Lower leg skin (tissue), 4 donors: ENCODE measurements around the gene MAMDC2. TPM values are rescaled to one million over a fixed set of nuclear protein-coding genes. Genes with fewer than 3 reads are reported as not detected.

ENCODE experiments used
- DNase-seq, 2 donors: peaks; one replicate each; pipeline ENCODE4 v3.0.0-alpha.2; 2019; ENCODE audit warnings: low spot score in 2 of 2
- H3K4me3 ChIP-seq: fragments of 200-600 bp; sonication (generic); 2 replicates; pipeline ENCODE4 v1.5.1; 2017; ENCODE audit warnings: mild to moderate bottlenecking, low read depth; ENCODE audit not compliant: poor library complexity, severe bottlenecking
- CTCF ChIP-seq, 3 donors: fragments of 450-650 bp; IDR thresholded peaks; one replicate each; pipeline ENCODE4 v1.5.1; 2016; ENCODE audit warnings: antibody characterized with exemption in 3 of 3, mild to moderate bottlenecking in 3 of 3, moderate library complexity in 2 of 3
- POLR2A ChIP-seq, 2 donors: fragments of 450-650 bp; IDR thresholded peaks; one replicate each; pipeline ENCODE4 v1.6.1; 2016 to 2017; ENCODE audit warnings: antibody characterized with exemption in 2 of 2, mild to moderate bottlenecking in 1 of 2, moderate library complexity in 1 of 2
- WGBS, 2 donors: methylation state at CpG; one replicate each; pipeline ENCODE4 v1.1.5; 2018; 5-methylcytosine and 5-hydroxymethylcytosine counted together
- intact Hi-C: fragments of 100-400 bp; cut with DNase I; formaldehyde crosslinking; loops from one replicate; pipeline ENCODE4 v1.15.0; 2023; ENCODE audit warnings: low total_unique reads
- total RNA-seq, 4 donors: library from RNA; depleted of rRNA; stranded (reverse); fragments of >200 nt; gene quantifications; one replicate each; pipeline ENCODE4 v1.1.0, GENCODE V29; 2016

Gene MAMDC2
- total RNA-seq, 4 donors from 2014 or later, result 5.7 to 14.1 (median 9.9) TPM

- intact Hi-C loops, result no loop called here
- TF ChIP-seq POLR2A (IDR thresholded peaks at IDR 0.05), result no peak
- TF ChIP-seq CTCF (IDR thresholded peaks at IDR 0.05), result no peak
- no peak overlapping the region for H3K4me3 ChIP-seq
- WGBS, 2 donors, result 83 to 96% methylated on average over 1 of the region's 1 CpG
- DNase-seq, result no peak
Observed at GRCh38 chr9:70101265-70101664, 57.6 kb downstream of the MAMDC2 start.

GRCh38 chr9:70105147-70105546 lies 61.5 kb downstream of the MAMDC2 start:
- WGBS, 2 donors, result 81 to 89% methylated on average over 5 of the region's 5 CpGs
- no peak for DNase-seq
- no peak for TF ChIP-seq CTCF (IDR thresholded peaks at IDR 0.05)
- no peak overlapping the region for H3K4me3 ChIP-seq
- intact Hi-C loops, result no loop called here

- WGBS, 2 donors, result 76 to 87% methylated on average over 10 of the region's 10 CpGs
- TF ChIP-seq CTCF (IDR thresholded peaks at IDR 0.05) (no peak), POLR2A (IDR thresholded peaks at IDR 0.05) (no peak)
- intact Hi-C loops, result no loop called here
- H3K4me3 ChIP-seq, result no peak overlapping the region
- no peak for DNase-seq
Observed at GRCh38 chr9:70106571-70106970, 62.9 kb downstream of the MAMDC2 start.

- TF ChIP-seq CTCF (IDR thresholded peaks at IDR 0.05), result no peak
- no peak for TF ChIP-seq POLR2A (IDR thresholded peaks at IDR 0.05)
- DNase-seq, result no peak
- intact Hi-C loops, result no loop called here
- WGBS, 2 donors, result 88 to 97% methylated on average over 1 of the region's 1 CpG
- no peak overlapping the region for H3K4me3 ChIP-seq
Observed at GRCh38 chr9:70107558-70107957, 63.9 kb downstream of the MAMDC2 start.

- 94 to 95% methylated on average over 3 of the region's 3 CpGs for WGBS, 2 donors
- TF ChIP-seq POLR2A (IDR thresholded peaks at IDR 0.05), result no peak
- DNase-seq, result no peak
- intact Hi-C loops, result no loop called here
- no peak overlapping the region for H3K4me3 ChIP-seq
Observed at GRCh38 chr9:70108181-70108580, 64.5 kb downstream of the MAMDC2 start.

GRCh38 chr9:70110194-70111041 lies 66.8 kb downstream of the MAMDC2 start:
- TF ChIP-seq CTCF (IDR thresholded peaks at IDR 0.05) (no peak), POLR2A (IDR thresholded peaks at IDR 0.05) (no peak)
- WGBS, 2 donors, result 53 to 58% methylated on average over 6 of the region's 6 CpGs
- intact Hi-C loops, result loop anchor here (5.0 kb wide), 1 partner anchor 138 kb away; no protein-coding TSS in a partner anchor
- no peak for DNase-seq
- H3K4me3 ChIP-seq, result no peak overlapping the region
